Adrenal gland (tissue), 12 donors: ENCODE measurements around the gene WDTC1. TPM values are rescaled to one million over a fixed set of nuclear protein-coding genes. Genes with fewer than 3 reads are reported as not detected.

Experiments used
- DNase-seq, 7 donors: peaks; one replicate each; pipeline ENCODE4 v3.0.0-alpha.2; 2019 to 2020
- H3K27ac ChIP-seq, 5 donors: fragments of 200-600 bp; sonication (generic) in 4 of 5; 1 replicate in 3 of 5; 2 replicates in 2 of 5; pipeline versions ENCODE4 v1.5.1 to v1.8.0; 2016 to 2020; ENCODE audit warnings: mild to moderate bottlenecking in 1 of 5
- H3K27me3 ChIP-seq: fragments of 200-600 bp; 2 replicates; pipeline ENCODE4 v1.8.0; 2021
- H3K36me3 ChIP-seq, 2 donors: fragments of 200-600 bp; replicated peaks in 1 of 2; 1 replicate in 1 of 2; 2 replicates in 1 of 2; pipeline versions ENCODE4 v1.5.1 to v1.8.0; 2018 to 2022
- H3K4me1 ChIP-seq, 2 donors: fragments of 200-600 bp; replicated peaks in 1 of 2; 1 replicate in 1 of 2; 2 replicates in 1 of 2; pipeline versions ENCODE4 v1.5.1 to v1.8.0; 2018 to 2021
- H3K4me3 ChIP-seq, 4 donors: fragments of 200-600 bp; sonication (generic) in 3 of 4; one replicate each; pipeline ENCODE4 v1.5.1; 2016 to 2018
- H3K9me3 ChIP-seq, 3 donors: fragments of 200-600 bp; sonication (generic) in 1 of 3; replicated peaks in 1 of 3; 1 replicate in 2 of 3; 2 replicates in 1 of 3; pipeline versions ENCODE4 v1.5.1 to v1.8.0; 2016 to 2021
- CTCF ChIP-seq, 6 experiments: fragments of 450-650 bp in 4 of 6; fragments of 200-600 bp in 2 of 6; sonication (generic) in 1 of 6; IDR thresholded peaks; 1 replicate in 5 of 6; 2 replicates in 1 of 6; pipeline versions ENCODE4 v1.5.1 to v1.8.0; 2016 to 2021; ENCODE audit warnings: antibody characterized with exemption in 6 of 6, mild to moderate bottlenecking in 2 of 6, moderate library complexity in 1 of 6
- POLR2A ChIP-seq, 2 donors: fragments of 450-650 bp; IDR thresholded peaks; one replicate each; pipeline ENCODE4 v1.6.1; 2017; ENCODE audit warnings: antibody characterized with exemption in 2 of 2, mild to moderate bottlenecking in 2 of 2, moderate library complexity in 1 of 2
- WGBS, 4 donors: extraction: QIAGEN DNeasy Blood & Tissue Kit in 2 of 4; methylation state at CpG; one replicate each; pipeline versions ENCODE4 v1.1.5 to v1.1.7; 2013 to 2017; 5-methylcytosine and 5-hydroxymethylcytosine counted together
- intact Hi-C, 2 donors: fragments of 100-400 bp; cut with DNase I; formaldehyde crosslinking; loops; one replicate each; pipeline versions ENCODE4 v1.14.1 to v1.15.0; 2022 to 2023
- polyA plus RNA-seq, 3 donors: library from polyadenylated mRNA; stranded (reverse); fragments of 200-250 nt in 2 of 3; fragments of 350-450 nt in 1 of 3; fragmentation: Illumina TruSeq in 1 of 3; extraction: RNeasy Lipid Tissue Mini Kit (QIAGEN cat#74804) in 1 of 3; gene quantifications; one replicate each; pipeline ENCODE4 v1.2.3, GENCODE V29; 2013 to 2014
- small RNA-seq, 2 donors: library from RNA; depleted of rRNA; stranded (forward); fragments of <200 nt; gene quantifications; one replicate each; pipeline ENCODE3, GENCODE V24; 2016
- total RNA-seq, 9 donors: library from RNA; depleted of rRNA in 4 of 9; stranded (reverse); fragments of >200 nt in 4 of 9; fragments of 120-200 nt in 1 of 9; fragmentation: NEBNext Ultra II Directional in 1 of 9; extraction: Animal tissue kit (Norgen Biotek cat#: 25700) in 1 of 9; gene quantifications; one replicate each; pipeline versions ENCODE4 v1.1.0 to v1.2.4, GENCODE V29; 2013 to 2023
- donor health status: healthy with polysubstance abuse.
- donor health status: Bipolar disorder and iron deficiency.
- donor health status: DM: yes; HTN: yes; CAD: no.
- donor health status: DM: no; HTN: no; CAD: no.
- donor health status: DM: no; HTN: no; CAD: no.
- donor health status: DM: yes; HTN: yes; CAD: no.

WDTC1 gene
- total and polyA plus RNA-seq, 12 donors, result 14.7 to 66.6 (median 48.1) TPM

GRCh38 chr1:27356619-27357280 lies 122.3 kb downstream of the WDTC1 start:
- no peaks in the 10 kb centered on the region for H3K27me3 ChIP-seq
- intact Hi-C loops, result loop anchor here (5.0 to 10.0 kb wide), 2 partner anchors 36 to 52 kb away; partner anchors contain the start of gene GPR3 (in 2 of the 2)
- no peak for DNase-seq
- no peak overlapping the region for H3K4me3 ChIP-seq
- TF ChIP-seq POLR2A (IDR thresholded peaks at IDR 0.05) (no peak), CTCF (IDR thresholded peaks at IDR 0.05) (no peak)
- H3K4me1 ChIP-seq, result peaks cover 0 to 5% of the 10 kb centered on the region in 2 donors
- H3K36me3 ChIP-seq, result peaks cover 0 to 57% of the 10 kb centered on the region in 2 donors
- 82 to 83% (median 82%) methylated on average over 19 to 37 of the region's 37 CpGs for WGBS, 4 donors
- no peak overlapping the region for H3K27ac ChIP-seq
- no peaks in the 10 kb centered on the region for H3K9me3 ChIP-seq

- WGBS, 4 donors, result 25 to 42% (median 31%) methylated on average over 7 to 40 of the region's 40 CpGs
- H3K9me3 ChIP-seq, result no peaks in the 10 kb centered on the region
- peak; percentile 70 to 89 (median 82) for DNase-seq
- no peak for TF ChIP-seq POLR2A (IDR thresholded peaks at IDR 0.05)
- peak; percentile 92 to 99 (median 98) for TF ChIP-seq CTCF (IDR thresholded peaks at IDR 0.05)
- H3K27ac ChIP-seq, result no peak overlapping the region
- peaks cover 0 to 64% of the 10 kb centered on the region in 2 donors for H3K36me3 ChIP-seq
- intact Hi-C loops, result loop anchor here (5.0 to 10.0 kb wide), 2 partner anchors 35 to 53 kb away; partner anchors contain the start of gene GPR3 (in 2 of the 2)
- peak overlapping the region in 1 of 4 donors; percentile 14 for H3K4me3 ChIP-seq
- no peaks in the 10 kb centered on the region for H3K27me3 ChIP-seq
- H3K4me1 ChIP-seq, result peaks cover 0 to 5% of the 10 kb centered on the region in 2 donors
Measured at GRCh38 chr1:27357281-27358037, 123.0 kb downstream of the WDTC1 start.

Small RNAs within 50 kb of the gene (small RNA-seq; reads per million reads assigned to genes)
- gene RF00019 (0 reads per million in 2 donors), gene RNU6-48P (0 to 0.12 reads per million in 2 donors), gene SNRPEP7 (0 reads per million in 2 donors)

Other genes starting within 250 kb of the WDTC1 start
- gene TRNP1, start 240.9 kb upstream of the WDTC1 start, total RNA-seq, result 10 to 100 TPM in 3 of 9 donors, 1 to 10 TPM in 6; 1.4 to 27.8 (median 6.2) TPM
- gene TRNP1, start 240.9 kb upstream of the WDTC1 start, polyA plus RNA-seq, result 10 to 100 TPM in 1 of 3 donors, 1 to 10 TPM in 2; 4.6 to 11.1 (median 9.0) TPM
- gene TENT5B, start 221.8 kb upstream of the WDTC1 start, total RNA-seq, result 1 to 10 TPM in 4 of 9 donors, under 1 TPM in 5; 0.17 to 7.1 (median 0.95) TPM
- 1 to 10 TPM in 2 of 3 donors, under 1 TPM in 1; 0.51 to 2.8 (median 1.2) TPM for gene TENT5B, start 221.8 kb upstream of the WDTC1 start, polyA plus RNA-seq
- gene SLC9A1, start 79.5 kb upstream of the WDTC1 start, total RNA-seq, result 10 to 100 TPM in 8 of 9 donors, 1 to 10 TPM in 1; 3.1 to 44.0 (median 27.5) TPM
- gene SLC9A1, start 79.5 kb upstream of the WDTC1 start, polyA plus RNA-seq, result 10 to 100 TPM; 16.3 to 49.0 (median 30.0) TPM
- gene TMEM222, start 87.5 kb downstream of the WDTC1 start, total RNA-seq, result 10 to 100 TPM; 30.7 to 63.5 (median 49.8) TPM
- gene TMEM222, start 87.5 kb downstream of the WDTC1 start, polyA plus RNA-seq, result 10 to 100 TPM; 38.8 to 73.2 (median 66.8) TPM
- 1 to 10 TPM in 3 of 9 donors, under 1 TPM in 5, not detected in 1; 0.22 to 2.0 (median 0.91) TPM for gene SYTL1, start 107.4 kb downstream of the WDTC1 start, total RNA-seq
- gene SYTL1, start 107.4 kb downstream of the WDTC1 start, polyA plus RNA-seq, result 10 to 100 TPM in 1 of 3 donors, 1 to 10 TPM in 1, not detected in 1; 3.0 to 10.9 TPM
- 10 to 100 TPM in 8 of 9 donors, 1 to 10 TPM in 1; 6.5 to 48.2 (median 25.9) TPM for gene MAP3K6, start 132.3 kb downstream of the WDTC1 start, total RNA-seq
- gene MAP3K6, start 132.3 kb downstream of the WDTC1 start, polyA plus RNA-seq, result 100 to 1,000 TPM in 1 of 3 donors, 10 to 100 TPM in 2; 14.2 to 136 (median 83.9) TPM
- 10 to 100 TPM in 8 of 9 donors, 1 to 10 TPM in 1; 6.3 to 83.3 (median 40.8) TPM for gene FCN3, start 140.2 kb downstream of the WDTC1 start, total RNA-seq
- gene FCN3, start 140.2 kb downstream of the WDTC1 start, polyA plus RNA-seq, result 10 to 100 TPM; 17.0 to 72.8 (median 23.2) TPM
- 1 to 10 TPM in 1 of 9 donors, under 1 TPM in 3, not detected in 5; 0.11 to 2.6 (median 0.41) TPM for gene CD164L2, start 148.7 kb downstream of the WDTC1 start, total RNA-seq
- gene CD164L2, start 148.7 kb downstream of the WDTC1 start, polyA plus RNA-seq, result under 1 TPM in 2 of 3 donors, not detected in 1; 0.13 to 0.16 TPM
- 1 to 10 TPM in 2 of 9 donors, under 1 TPM in 2, not detected in 5; 0.17 to 2.0 (median 0.66) TPM for gene GPR3, start 158.0 kb downstream of the WDTC1 start, total RNA-seq
- 1 to 10 TPM in 1 of 3 donors, under 1 TPM in 2; 0.40 to 1.0 (median 0.64) TPM for gene GPR3, start 158.0 kb downstream of the WDTC1 start, polyA plus RNA-seq